Measurements from ENCODE around the gene WASHC4.

DNA sequence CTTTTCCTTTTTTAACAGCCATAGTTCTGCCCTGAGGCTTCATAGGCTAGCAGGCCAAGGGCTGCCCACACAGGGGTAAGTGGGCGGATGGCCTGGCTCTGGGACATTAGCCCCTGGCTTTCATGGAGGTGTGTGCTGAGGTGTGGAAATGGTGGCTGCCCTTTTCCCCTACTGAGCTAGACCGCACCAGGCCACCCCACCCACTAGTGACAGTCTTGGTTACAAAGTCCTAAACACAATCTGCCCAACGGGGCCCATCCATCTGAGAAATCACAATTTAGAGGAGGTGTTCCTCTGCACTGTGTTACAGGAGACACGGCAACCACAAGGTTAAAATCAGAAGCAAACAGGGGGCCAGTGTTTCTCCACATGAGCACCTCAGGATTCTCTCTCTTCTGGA, 92.9 kb downstream of the WASHC4 start:
- no peak for TF ChIP-seq DPF2 (IDR thresholded peaks at IDR 0.05)
- TF ChIP-seq NFIC (IDR thresholded peaks at IDR 0.05; ENCODE audit: low read depth, low read length) = no peak
- TF ChIP-seq, protein P1, sequence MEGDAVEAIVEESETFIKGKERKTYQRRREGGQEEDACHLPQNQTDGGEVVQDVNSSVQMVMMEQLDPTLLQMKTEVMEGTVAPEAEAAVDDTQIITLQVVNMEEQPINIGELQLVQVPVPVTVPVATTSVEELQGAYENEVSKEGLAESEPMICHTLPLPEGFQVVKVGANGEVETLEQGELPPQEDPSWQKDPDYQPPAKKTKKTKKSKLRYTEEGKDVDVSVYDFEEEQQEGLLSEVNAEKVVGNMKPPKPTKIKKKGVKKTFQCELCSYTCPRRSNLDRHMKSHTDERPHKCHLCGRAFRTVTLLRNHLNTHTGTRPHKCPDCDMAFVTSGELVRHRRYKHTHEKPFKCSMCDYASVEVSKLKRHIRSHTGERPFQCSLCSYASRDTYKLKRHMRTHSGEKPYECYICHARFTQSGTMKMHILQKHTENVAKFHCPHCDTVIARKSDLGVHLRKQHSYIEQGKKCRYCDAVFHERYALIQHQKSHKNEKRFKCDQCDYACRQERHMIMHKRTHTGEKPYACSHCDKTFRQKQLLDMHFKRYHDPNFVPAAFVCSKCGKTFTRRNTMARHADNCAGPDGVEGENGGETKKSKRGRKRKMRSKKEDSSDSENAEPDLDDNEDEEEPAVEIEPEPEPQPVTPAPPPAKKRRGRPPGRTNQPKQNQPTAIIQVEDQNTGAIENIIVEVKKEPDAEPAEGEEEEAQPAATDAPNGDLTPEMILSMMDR (IDR thresholded peaks at IDR 0.05 in 2 of 3, conservative IDR thresholded peaks at IDR 0.05 in 1 of 3; ENCODE audit: control insufficient read depth in 2 of 3, extremely low read depth in 1 of 3, insufficient read depth in 1 of 3, low read depth in 3 of 3, low read length in 3 of 3) = no peak
- TF ChIP-seq POLR2AphosphoS5 (IDR thresholded peaks at IDR 0.05; ENCODE audit: low read length) = no peak
- no peak for TF ChIP-seq RAD21 (IDR thresholded peaks at IDR 0.05; ENCODE audit: insufficient read depth, low read depth, low read length)
- TF ChIP-seq POLR2AphosphoS2 (IDR thresholded peaks at IDR 0.05; ENCODE audit: low read depth, low read length) = no peak
- TF ChIP-seq JUND (IDR thresholded peaks at IDR 0.05; ENCODE audit: low read depth, low read length) = no peak
- no peak for TF ChIP-seq EZH2 (IDR thresholded peaks at IDR 0.05; ENCODE audit: borderline replicate concordance, control insufficient read depth, low read depth, low read length)
- no peak for TF ChIP-seq TAF1 (IDR thresholded peaks at IDR 0.05; ENCODE audit: borderline replicate concordance, low read depth, low read length)
- no peak for TF ChIP-seq ESRRA (IDR thresholded peaks at IDR 0.05; ENCODE audit: low read length)
- TF ChIP-seq FOS (IDR thresholded peaks at IDR 0.05; ENCODE audit: borderline replicate concordance, extremely low read depth, insufficient read length) = no peak
- no peak for TF ChIP-seq IKZF2 (IDR thresholded peaks at IDR 0.05)
